ENCODE results near the gene ABHD17A.

Gene ABHD17A

DNA sequence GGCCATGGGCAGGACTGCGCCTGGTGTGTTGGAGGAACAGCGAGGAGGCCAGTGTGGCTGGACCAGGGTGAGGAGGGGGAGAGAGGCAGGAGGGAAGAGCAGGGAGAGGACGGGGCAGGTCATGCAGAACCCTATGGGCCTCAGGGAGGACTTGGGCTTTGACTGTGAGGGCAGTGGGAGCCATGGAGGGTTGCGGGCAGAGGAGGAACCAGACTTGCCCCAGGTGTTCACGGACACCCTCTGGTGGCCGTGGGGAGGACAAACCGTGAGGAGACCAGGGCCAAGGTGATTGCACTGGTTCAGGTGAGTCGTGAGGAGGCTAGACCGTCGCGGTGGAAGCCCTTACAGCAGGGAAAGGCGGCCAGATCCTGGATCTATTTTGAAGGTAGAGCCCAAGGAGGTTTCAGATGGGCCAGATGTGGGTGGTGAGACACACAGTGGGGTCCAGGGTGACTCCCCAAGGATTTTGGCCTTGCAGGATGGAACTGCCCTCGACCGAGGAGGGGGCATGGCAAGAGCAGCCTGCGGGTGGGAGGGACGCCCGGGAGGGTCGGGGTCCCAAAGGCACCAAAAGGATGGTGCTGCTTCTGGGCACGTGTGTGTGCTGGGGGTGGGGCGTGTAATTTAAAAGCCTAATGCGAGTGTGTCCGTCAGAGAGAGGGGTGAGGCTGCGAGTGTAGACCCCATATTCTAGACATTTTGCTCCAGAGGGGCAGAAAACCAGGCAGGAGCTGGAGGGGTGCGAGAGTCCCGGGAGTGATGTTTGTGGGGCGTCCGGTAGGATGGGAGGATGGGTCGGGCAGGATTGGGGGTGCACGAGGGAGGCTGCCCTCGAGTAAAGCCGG lies 34.3 kb downstream of the ABHD17A start:
- no peak for DNase-seq

DNA sequence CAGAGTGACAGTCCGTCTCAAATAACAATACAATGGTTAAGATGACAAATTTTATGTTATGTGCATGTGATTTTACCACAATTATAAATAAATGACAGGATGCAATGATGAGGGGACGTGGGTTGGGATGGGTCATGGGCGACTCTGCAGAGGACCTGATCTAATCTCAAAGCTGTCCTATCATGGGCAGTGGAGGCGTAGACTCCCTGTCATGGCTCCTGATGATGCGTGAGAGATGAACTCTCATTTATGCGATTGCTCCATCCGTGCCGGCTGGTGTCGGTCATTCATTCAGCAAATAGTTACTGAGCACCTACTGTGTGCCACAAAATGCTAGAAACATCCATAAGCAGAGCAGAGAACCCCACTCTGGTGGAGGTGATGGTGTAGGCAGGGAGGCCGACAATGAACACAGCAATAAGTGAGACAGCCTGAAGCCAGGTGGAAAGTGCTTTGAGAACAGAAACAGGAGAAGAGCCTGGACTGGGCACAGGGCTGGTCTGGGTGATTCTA lies 35.4 kb downstream of the ABHD17A start:
- DNase-seq: no peak

DNA sequence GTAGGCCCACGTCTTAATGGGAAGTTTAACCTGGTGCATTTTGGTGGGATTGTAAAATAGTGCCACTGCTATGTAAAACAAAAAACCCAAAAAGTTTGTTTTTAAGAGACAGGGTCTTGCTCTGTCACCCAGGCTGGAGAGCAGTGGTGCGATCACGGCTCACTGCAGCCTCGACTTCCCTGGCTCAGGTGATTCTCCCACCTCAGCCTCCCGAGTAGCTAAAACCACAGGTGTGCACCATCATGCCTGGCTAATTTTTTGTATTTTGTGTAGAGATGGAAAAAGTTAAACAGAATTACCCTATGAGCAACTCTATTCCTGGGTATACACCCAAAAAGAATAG lies 36.2 kb downstream of the ABHD17A start:
- no peak for DNase-seq

DNA sequence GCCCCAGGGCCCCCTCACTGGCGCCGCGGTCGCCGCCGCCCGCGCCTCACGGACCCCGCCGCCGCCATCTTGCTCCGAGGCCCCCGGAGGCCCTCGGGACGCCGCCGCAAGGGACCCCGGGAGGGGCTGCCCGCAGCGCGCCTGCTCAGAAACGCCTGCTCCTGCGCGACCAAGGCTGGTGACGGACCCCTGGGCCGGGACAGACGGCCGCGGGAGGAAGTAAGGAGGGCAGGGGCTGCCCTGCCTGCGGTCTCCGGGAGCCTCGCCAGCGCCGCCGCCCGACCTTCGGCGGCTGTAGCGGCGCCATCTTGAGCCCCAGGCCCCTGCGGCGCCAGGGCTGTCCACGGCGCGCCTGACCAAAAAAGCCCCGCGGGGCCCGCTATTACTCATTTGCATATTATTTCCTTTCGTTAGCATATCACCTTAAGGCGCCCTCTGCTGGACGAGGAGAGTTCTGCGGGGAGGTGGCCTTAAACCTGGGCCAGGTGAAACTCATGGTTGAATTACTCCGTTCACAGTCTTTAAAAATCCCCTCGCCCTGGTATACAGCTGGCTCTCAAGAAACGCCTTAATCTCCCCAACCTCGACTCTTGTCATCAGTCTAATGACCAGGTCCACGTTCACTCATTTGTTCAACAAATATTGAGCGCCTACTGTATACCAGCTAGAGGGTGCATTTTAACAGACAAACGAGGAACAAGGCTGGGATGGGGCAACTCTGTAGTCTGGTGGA lies 36.7 kb downstream of the ABHD17A start, which contains the start of gene REXO1:
Gene REXO1, minus strand, starts transcription at position 85 of the 733 bp plus-strand sequence. CDS start 125 bp downstream, outside the sequence.
- peak; percentile 93 for DNase-seq

DNA sequence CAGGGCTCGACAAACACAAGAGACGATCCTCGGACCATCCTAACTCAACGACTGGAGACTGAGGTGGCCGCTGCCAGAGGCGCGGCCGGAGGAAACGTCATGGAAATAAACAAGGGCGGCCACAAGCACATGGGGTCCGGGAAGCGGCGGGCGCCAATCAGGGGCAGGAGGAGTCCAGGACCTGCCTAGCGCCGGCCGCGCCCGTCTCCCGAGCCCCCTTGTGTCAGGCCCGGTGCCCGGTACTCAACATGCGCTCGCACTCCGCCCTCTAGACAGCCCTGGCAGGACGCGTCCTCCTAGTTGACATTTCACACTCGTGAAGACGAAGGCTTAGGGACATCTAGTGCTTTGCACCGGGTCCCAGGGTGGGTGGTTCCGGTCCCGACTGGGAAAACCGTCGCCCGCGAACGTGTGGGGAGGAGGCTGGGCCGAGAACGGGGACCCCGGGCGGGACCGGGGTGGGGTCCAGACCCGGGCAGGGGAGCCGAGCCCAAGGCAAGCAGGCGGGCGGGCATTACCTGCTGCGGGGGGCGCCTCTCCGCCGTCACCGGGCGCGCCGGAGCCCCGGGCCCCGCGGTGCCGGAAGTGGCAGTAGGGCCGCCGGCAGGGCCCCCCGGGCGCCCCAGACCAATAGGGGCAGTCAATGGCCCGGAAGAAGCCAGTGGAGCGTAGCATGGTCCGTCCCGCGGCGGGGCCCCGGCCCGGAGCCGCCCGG lies 37.5 kb downstream of the ABHD17A start:
- no peak for DNase-seq

DNA sequence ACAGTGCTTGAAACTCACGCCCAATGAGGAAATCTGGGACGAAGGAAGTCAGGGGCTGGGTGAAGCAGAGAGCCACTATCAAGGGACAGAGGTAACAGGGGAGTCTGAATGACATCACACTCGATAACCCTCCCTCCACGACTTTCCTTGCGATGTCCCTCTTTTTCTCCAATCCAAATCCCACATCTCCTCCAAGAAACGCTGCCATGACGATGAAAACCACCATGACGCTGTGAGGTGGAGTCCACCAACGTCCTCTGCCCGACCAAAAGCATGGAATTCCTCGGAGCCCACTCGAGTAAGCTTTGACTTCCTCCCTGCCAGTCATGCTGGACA lies 38.0 kb downstream of the ABHD17A start:
- no peak for DNase-seq

DNA sequence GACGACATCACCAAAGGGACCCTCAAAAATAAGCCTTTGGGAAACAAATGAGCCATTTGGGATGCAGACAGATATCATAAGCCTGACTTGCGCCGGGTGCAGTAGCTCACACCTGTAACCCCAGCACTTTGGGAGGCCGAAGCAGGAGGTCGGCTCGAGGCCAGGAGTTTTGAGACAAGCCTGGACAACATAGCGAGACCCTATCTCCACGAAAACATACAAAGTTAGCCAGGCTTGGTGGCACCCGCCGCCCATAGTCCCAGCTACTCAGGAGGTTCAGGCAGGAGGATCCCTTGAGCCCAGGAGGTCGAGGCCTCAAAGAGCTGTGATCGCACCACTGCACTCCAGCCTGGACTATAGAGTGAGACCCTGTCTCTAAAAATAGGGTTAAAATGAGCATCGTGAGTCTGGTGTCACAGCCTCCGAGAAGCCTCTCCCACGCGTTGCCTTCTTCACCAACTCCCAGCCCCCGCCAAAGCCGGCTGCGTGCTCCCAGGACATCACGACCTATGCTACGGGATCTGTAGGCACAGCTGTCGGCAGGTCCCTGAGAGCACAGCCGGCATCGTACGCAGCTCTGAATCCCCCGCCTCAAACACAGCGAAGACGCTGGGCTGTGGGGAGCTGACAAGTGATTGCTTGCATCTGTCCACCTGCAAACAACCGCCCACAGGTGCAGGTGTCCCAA lies 38.6 kb downstream of the ABHD17A start:
- DNase-seq: no peak

DNA sequence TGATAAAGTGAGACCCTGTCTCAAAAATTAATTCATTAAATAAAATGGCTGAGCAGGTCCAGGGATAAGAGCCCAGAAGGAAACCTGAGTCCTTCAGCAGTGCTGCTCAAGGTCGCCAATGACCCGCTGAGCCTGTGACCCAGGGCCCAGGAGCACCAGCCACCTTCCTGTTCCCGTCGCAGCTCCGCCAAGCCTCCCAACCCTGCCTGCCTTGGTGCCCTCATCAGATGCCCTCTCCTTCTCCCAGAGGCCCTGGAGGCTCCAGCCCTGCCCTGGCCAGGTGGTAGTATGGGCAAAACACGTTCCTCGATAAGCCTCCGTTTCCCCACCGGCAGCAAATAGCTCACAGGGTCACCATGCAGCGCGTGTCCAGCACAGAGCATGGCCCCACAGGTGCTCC lies 39.7 kb downstream of the ABHD17A start:
- DNase-seq: no peak

DNA sequence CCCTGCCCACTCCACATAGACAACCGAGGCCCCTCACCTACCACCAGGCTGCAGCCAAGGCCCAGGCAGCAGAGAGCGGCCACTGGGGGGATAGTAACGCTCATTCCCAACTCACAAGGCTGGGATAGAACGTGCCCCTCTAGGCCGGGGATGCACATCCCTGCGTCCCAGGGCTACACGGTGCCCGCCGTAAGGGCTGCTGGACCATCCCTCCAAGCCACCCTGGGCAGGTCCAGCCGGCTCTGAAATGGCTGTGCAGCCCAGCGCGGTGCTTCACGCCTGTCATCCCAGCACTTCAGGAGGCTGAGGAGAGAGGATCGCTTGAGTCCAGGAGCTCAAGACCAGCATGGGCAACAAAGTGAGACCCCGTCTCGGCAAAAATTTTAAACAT lies 40.2 kb downstream of the ABHD17A start:
- DNase-seq: no peak

DNA sequence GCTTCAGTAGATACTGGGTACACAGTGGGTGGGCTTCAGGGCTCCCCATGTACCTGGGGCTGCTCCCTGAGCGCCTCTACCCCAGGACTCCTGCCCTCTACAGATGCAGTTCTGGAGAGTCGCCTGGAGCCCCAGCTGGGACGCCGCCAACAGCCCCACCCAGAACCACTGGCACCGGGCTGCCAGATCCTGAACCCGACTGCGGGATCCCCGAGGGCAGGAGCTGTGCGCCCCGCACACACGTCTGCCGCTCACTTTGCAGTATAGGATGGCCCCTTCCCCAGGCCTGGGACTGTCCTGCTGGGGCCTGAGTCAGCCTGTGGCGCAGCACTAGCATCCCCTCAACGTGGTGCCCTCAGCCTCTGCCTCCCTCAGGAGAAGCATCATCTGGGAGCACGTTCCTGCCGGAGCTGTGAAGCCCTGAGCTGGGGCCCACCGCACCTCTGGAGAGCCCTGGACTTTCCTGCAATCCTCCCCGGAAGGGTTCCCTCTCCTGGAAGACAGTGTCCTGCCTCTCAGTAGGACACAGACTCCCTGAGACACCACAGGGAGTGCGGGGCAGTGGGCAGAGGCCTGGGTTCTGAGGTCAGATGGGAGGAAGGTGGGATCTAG lies 40.7 kb downstream of the ABHD17A start:
- DNase-seq: no peak

DNA sequence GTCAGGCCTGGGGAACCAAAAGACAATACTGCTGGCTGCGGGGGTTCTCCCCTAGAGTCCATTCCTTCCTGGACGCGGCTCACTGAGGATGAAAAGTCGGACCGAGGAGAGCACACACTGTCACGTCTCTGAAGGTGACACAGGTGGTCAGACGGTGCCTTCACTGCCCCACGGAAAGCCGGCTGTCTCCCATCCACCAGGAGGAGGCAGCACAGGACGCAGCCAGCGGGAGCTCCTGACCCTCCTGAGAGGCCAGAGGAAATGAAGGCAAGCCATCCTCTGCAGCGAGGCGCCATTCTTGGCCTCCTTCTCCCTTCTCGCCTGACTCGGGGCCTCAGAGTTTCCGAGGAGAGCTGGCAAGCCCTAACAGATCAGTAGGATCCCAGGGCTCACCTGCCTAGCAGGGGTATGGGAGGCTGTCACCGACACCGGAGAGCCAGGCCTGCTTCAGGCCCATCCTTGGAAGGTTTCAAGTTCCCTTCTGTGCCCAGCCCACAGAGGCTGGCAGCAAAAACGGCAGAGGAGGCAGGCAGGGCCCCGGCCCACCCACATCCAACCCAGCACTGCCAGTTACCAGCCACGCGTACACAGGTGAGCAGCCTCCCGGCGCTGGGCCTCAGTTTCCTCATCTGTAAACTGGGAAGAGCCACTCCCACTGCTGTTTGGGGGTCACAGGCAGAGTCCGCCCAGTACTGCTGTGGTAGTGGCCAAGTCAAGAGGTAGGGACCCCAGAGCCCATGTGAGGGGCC lies 41.5 kb downstream of the ABHD17A start:
- DNase-seq: no peak

DNA sequence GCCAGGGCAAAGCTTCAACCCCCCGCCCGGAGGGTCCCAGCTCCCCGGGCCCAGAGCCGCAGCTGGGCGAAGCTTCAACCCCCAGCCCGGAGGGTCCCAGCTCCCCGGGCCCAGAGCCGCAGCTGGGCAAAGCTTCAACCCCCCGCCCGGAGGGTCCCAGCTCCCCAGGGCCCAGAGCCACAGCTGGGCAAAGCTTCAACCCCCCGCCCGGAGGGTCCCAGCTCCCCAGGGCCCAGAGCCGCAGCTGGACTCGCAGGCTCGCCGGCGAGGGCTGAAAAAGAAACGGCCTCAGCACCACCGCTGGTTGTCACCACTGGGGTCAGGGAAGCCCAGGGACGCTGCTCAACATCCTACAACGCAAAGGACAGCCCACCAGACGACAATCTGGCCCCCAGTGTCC lies 42.2 kb downstream of the ABHD17A start:
- no peak for DNase-seq

DNA sequence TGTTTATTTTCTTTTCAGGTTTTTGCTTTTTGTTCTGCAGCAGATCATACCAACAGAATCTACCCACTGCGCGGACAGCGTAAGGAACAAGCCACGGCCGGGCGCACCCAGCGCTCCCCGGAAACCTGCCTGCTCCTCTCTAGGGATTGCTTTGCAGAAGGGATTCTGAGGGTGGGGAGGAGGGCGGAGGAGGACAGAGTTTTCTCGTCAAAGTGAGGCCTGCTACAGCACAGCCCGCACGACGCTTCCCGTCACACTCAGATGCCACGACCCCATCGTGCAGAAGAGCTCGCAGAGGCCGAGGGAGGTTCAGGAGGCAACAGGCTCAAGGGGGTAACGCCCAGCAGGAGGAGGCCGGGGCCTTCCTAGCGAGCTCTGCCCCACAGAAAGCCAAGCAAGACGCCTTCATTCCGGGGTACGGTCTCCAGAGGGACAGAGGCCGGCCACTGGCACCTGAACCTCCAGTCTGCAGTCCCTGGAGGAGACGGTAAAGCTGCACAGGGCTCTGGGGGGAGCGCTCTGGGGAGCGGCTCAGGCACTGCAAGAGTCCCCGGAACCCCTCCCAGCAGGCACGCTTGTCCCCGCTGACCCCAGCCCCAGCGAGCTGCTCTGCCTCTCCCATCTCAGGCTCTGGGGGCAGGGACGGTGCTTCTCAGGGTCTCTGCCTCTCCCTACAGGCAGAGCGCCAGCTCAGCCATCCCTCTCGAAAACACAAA lies 43.9 kb downstream of the ABHD17A start:
- no peak for DNase-seq

DNA sequence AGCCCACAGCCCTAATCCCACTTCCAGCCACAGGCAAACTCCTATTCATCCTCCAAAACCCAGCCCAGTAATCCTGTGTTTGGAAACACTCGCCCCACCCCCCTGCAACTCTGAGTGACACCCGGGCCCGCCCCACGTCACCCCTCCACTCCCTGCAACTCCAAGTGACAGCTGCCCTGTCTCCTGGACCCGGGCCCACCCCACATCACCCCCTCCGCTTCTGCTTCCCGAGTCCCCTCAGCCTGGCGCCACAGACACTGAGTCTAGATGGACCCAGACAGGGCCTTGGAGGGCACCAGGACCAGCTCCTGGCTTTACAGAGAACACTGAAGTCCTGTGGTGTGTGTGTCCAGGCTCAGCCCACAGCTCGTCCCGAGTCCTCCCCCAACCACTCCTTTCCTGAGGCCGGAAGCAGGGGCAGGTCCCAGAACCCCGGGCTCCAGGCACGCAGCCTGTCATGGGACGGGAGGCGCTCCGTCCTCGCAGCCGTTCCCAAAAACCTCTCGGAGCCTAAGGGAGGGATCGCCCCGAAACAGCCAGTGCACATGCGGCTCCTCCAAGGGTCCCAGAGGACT lies 44.7 kb downstream of the ABHD17A start:
- DNase-seq: no peak

DNA sequence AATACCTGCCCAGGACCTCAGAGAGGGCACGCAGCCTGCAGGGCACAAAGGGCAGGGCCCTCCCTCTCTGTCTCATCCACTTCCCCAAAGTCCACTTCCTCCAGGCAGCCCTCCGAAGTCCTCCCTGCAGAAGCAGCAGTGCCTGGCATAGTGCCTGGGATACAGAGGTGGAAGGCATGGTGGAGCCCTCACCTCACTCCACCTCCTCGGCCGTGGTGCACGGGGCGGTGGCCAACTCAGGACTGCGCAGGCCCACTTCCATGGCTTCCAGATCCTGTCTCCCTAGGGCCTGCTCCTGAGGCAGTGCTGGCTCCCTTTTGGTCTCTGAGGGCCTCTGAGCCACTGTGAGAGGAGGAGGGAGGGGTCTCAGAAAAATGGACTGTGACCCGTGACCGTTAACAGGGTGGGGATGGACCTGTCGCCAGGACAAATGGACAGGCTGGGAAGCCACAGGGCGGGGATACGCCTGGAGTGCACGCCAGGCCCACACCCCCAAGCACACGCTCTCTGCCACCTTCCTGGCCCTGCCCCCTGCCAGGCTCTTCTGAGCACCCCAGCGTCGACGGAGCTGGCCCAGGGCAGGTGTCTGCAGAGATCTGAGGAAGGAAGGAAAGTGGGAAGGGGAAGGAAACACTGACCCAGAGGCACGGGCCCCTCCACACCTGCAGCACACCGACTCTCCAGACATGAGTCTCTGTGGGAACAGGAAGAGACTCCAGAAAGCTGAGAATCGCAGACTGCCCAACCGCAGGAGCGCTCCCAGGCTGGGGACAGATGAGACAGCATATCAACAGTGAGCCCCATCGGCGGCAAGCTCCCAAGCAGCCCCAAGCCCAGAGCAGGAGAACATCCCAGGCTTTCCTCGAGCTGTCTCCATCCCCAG lies 45.4 kb downstream of the ABHD17A start:
- DNase-seq: no peak

DNA sequence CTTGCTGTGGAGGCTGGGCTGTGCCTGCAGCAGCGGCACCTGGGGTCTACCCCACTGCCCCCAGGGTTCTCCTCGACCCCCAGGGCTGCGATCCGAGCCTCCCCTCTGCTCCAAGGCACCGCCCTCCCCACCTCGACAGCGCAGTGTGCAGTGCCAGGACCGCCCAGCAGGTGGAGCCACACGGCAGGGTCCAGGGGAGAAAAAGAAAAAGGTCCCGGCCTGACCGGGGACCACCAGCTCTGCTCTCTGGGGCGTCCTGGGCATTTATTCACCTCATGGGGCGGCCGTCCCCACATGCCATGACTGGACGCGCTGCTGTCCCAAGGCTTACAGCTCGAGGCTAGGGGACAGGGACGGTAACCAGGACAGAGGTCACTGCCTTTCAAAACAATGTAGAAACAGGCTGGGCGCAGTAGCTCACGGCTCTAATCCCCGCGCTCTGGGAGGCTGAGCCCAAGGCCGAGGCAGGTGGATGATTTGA lies 47.6 kb downstream of the ABHD17A start:
- DNase-seq: no peak

DNA sequence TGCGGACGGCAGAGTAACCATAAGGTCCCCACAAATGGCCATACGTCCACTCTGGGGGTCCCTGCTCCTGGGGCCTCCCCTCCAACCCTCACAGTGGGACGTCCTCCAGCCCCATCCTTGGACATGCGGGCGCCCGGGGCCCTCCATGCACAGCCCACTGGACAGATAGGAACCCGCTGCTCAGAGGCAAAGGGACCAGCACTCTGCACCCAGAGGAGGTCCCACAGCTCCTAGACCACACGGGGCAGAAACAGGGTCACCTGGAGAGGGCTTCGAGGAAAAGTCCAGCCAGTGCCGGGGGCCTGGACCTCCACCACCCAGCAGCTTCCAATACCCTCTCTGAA lies 48.1 kb downstream of the ABHD17A start:
- DNase-seq: no peak

DNA sequence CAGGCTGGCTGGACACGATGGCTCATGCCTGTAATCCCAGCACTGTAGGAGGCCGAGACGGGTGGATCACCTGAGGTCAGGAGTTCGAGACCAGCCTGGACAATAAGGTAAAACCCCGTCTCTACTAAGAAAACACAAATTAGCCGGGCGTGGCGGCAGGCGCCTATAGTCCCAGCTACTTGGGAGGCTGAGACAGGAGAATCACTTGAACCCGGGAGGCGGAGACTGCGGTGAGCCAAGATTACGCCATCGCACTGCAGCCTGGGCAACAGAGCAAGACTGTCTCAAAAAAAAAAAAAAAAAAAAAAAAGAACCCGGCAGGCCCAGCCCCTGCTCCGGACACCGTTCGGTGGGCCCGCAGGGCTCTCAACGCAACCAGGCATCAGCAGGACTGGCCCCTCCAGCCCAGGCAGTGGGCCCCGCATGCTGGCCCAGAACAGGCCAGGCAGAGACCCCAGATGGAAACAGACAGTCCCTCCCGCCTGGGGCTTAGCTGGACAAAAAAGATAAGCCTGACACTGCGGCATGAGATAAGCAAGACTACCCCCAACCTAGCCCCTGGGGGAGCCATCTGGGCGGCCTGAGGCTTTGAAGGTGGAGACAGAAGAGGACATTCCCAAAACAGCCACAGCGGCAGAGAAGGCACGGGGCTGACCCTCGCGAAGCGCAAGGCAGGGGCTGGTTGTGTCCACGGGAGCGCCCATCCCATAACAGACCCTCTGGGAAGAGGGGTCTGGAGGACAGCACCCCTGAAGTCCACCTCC lies 48.7 kb downstream of the ABHD17A start:
- DNase-seq: no peak

DNA sequence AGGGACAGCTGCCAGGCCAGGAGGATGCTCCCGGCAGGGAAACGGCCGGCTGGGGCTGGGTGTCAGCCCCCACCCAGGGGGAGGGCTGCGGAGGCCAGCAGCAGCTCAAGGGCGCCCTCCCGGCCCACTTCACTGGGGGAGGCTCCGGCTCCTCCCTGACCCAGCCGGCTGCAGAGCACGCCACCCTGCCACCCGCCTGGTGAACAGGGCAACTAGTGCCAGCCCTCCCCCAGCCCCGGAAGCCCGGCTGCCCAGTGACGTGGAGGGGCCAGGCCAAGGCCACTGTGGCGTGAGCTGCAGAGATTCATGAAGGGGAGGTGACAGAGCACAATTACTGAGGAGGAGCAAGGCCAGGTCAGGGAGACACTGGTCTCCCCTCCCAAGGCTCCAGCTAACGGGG lies 51.8 kb downstream of the ABHD17A start:
- DNase-seq: peak; percentile 44
